HG02938 (cell line): ENCODE results near the gene FBXO33.

Source experiments
- ATAC-seq: cut with Tn5 transposase; IDR thresholded peaks from one replicate; pipeline ENCODE4 v1.9.1; 2021; ENCODE audit warnings: mild to moderate bottlenecking, moderate library complexity; ENCODE audit not compliant: unreplicated experiment

Gene FBXO33, protein sequence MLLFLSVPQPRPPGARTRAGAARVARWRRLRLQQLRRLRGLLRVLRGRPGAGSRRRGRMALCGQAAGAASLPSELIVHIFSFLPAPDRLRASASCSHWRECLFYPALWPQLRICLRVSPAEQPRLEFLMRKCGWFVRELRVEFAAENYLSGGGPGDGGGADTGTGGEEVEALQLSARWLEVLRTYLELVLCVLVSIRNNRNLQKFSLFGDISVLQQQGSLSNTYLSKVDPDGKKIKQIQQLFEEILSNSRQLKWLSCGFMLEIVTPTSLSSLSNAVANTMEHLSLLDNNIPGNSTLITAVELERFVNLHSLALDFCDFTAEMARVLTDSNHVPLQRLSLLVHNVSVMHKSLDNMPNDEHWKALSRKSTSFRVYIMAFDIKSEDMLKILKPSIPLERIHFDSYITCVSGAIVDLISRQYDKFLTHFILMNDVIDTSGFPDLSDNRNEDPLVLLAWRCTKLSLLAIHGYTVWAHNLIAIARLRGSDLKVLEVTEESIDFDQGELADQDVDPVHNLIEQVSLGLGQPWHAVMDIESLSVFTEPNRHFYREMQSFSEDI

DNA sequence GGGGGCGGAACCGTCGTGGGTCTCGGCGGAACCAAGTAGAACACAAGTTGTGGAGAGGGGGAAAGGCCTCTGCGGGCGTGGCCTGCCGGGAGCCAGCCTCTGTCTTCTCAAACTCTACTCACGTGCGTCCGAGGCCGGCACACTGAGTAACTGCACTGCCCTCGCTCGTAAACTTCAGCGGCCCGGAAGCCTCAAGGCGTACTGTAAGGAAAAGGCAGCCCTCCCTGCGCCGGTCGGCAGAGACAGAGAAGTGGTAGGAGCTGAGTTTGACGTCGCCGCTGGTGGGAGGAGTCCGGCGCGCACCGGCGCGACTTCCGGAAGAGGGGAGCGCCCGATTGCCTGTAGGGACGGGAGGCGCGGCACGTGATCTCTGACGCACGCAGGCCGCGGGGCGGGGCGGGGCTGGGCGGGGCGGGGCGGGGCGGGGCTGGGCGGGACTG lies at the start of gene FBXO33:
Gene FBXO33 (minus strand): TSS at position 255 of the 440 bp plus-strand sequence. CDS start 271 bp downstream, outside the sequence.
- ATAC-seq: peak; percentile 83

DNA sequence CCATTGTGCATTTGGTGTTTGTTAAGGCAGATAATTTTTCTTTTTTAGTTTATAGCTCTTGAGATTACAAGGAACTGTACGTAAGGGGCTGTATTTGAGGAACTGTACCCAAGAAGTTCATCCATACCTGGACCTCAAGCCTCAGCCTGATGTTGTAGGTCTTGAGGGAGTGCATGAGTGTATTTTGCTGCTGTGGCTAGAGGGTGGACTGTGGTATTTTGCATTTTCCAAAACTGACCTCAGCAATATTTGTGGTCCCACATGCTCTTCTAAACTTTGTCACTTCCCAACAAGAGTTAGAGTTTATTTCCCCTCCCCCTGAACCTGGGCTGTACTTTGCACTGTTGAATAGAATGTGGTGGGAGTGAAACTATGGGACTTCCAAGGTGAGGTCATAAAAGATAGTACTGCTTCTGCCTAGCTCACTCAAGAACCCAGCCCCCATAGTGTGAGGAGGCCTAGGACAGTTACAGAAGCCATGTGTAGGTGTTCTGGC lies 42.2 kb upstream of the FBXO33 start:
- peak; percentile 98 for ATAC-seq

DNA sequence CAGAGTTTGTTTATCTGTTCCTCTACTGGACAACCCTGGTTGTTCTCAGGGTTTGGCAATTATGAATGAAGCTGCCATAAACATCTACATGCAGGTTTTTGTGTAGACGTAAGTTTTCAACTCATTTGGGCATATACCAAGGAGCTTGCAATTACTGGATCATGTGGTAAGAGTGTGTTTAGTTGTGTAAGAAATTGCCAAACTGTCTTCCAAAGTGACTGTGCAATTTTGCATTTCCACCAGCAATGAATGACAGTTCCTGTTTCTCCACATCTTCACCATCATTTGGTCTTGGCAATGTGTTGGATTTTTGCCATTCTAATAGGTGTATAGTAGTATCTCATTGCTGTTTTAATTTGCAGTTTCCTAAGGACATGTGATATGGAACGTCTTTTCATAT lies 39.8 kb upstream of the FBXO33 start:
- ATAC-seq: no peak

DNA sequence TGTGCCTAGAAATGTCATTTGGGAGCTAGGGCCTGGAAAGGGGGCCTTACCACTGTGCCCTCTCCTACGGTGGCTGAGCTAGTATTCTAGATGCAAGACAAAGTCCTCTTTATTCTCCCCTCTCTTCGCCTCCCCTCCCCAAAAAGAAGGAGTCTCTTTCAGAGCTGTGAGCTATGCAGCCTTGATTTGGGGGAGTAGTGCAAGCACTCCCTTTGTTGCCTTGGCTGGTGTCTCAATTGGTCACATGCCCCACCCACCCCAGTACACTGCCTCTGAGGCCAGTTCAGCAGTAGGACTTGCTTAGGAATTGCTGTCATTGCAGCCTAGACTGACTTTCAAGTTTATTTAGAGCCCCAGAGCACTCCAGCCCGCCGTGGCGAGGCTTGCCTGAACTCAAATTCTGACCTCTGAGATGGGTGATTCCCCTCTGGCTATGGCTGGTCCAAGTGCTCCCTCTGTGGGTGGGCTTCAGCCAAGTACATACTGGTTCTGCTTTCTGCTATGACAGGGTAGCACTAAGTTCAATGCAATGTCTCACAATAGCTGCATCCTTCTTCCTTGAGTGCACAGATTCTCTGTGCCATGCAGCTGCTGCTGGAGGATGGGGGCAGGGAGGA lies 37.0 kb upstream of the FBXO33 start:
- peak; percentile 98 for ATAC-seq

DNA sequence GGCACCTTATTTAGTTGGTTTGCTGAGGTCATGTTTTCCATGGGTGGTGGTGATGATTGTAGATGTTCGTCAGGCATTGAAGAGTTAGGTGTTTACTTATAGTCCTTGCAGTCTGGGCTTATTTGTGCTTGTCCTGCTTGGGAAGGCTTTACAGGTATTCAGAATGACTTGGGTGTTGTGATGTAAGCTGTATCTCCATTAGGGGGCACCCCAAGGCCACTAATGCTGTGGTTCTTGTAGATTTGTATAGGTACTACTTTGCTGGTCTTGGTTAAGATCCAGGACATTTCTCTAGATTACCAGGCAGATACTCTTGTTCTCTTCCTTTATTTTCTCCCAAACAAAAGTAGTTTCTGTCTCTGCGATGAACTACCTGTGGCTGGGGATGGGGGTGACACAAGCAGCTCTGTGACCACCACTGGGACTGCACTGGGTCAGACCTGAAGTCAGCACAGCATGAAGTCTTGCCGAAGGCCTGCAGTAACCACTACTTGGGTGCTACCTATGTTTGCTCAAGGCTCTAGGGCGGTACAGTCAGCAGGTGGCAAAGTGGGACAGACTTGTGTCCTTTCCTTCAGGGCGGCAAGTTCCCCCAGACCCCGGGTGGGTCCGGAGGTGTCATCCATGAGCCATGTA lies 35.8 kb upstream of the FBXO33 start:
- ATAC-seq: no peak

DNA sequence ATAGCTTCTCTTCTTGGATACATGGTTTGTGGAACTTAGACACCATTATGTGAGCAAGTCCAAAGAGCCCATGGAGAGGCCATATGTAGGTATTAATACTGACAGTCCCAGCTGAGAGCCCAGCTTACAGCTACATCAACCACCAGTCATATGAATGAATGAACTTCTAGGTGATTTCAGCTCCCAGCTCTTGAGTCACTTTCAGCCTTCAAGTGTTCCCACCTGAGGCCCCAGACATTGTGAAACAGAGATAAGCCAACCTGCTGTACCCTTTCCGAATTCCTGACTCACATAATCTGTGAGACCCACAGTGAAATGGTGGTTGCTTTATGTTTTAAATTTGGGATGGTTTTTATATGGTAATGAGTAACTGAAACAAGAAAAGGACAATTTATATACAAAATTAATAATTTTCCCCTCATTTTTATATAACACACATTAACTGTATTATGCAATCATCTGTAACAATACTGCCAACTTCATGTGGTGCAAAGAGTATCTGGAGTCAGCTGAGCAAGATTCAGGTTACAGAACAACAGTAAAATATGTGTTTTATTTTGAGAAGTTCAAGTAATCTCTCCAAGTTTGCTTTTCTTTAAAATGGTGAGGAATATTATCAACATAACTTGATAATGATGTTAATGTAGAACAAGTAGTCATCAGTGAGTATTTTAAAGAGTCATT lies 27.7 kb upstream of the FBXO33 start:
- no peak for ATAC-seq

DNA sequence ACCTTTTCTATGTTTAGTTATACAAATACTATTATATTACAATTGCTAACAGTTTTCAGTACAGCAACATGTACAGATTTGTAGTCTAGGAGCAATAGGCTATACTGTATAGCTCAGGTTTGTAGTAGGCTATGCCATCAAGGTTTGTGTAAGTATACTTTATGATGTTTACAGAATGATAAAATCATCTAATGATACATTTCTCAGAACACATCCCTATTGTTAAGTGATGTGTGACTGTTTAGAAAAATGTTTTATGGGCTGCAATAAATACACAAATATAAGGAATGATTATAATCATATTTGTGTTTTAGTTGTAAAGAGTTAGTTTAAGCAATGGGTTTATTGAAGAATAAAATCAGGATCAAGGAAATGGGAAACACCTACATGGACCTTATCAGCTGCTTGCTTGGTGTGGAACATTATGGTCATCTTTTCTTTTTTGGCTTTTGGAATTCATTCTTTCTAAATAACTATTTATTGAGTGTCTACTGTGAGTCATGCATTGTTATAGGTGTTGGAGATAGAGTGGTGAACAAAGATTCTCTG lies 24.5 kb upstream of the FBXO33 start:
- ATAC-seq: no peak

DNA sequence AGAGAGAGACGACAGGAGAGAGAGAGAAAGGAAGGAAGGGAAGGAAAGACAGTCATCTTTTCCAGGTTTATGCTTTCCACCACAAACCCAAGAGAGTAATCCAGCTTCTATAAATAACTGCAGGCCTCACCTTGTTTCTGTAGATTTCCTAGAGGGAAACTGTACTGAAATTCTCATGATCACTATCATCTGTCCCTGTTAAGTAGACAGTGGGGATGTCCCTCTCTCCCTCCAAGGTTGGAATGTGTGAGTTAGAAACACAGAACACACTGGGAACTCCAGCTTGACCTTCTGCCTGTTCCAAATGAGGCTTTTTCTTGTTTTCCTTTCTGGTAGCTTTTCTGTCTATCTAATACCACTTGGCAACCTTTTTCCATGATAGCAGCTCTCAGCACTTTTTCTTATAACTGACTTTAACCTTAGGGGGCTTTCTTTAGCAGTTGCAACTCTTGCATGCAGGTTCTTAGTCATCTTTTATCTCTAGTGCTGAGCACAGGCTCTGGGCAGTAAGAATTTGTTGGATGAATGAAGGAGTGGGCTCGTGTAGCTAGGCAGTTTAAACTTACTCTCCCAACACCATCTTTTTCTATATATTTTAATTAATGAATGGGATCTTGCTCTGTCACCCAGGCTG lies 22.8 kb upstream of the FBXO33 start:
- ATAC-seq: no peak

DNA sequence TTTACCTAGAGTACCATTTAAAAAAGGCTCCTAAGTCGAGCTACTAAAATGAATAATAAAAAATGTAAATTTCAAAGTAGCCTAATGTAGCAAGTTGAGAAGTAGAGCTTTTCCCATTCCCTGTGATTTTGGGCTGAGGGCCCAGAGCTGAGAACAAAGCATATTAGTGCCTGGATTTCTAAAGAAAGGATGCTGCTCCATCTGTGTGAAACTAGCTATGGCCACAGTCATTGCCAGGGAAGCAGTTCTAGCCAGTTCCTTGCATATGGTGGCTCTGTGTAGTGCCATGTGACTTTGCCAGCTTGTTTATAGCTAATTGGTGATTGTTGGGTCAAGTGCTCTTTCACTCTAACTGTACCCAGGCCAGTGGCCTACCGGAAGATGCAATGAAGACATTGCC lies 20.4 kb upstream of the FBXO33 start:
- no peak for ATAC-seq

DNA sequence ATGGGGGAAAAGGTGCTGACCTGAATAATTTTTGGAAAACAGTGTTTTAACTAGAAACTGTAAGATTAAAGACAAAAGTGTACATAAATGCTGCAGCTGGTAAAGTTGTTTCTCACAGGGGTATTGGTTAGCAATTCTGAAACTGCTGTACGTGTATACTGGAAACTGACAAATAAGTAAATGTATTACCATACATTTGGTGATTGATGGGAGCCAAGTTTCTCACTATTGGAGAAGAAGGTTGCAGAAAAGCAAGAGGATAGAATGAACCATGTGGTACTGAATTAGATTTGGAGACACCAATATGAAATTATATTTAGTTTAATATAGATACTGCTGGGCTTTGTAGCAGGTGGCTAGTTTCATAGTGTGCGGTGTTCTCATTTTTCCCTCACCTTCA lies 19.6 kb upstream of the FBXO33 start:
- peak; percentile 60 for ATAC-seq

DNA sequence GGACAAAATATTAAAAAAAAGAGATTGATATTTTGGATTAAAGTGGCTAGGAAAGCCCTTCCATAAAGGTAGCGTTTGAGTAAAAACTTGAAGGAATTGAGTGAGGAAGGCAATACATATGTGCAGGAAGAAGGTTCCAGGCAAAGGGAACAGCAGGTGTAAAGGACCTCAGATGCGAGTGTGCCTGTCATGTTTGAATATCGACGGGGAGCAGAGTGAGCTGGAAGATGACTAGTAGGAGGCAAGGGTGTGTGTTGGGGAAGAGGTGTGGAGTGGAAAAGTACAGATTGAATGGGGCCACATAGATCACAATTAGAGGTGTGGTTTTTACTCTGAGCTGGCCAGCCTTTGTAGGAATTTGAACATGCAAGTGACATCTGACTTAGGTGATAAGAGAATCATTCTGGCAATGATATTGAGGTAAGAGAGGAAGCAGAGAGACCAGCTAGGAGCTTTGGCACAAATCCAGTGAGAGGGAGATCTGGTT lies 15.0 kb upstream of the FBXO33 start:
- no peak for ATAC-seq

DNA sequence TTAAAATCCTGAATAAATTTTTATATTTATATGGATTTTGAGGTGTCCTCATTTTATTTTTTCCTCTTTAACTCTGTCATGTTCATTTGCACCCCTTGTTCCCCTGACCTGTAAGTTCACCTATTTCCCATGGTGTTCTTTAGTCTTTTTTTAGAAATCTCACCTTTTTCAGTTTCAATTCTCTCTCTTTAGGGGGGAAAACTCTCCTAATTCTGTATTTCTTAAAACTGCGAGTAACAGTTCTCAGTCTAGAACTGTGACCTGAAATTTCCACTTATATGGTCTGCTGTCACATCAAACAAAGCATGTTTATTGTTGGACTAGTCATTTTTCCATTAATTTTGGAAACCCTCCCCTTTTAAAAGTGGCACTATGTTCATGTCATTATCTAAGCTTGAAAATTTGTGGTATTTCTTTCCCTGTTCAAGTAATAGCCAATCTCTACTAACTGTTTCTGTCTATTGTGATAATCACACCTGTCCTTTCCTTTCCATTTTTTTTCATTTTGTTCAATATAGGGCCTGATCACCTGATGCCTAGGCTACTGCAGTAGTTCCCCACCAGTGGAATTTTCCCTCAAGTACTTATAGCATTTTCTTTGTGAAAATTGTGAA lies 14.0 kb upstream of the FBXO33 start:
- ATAC-seq: peak; percentile 43

DNA sequence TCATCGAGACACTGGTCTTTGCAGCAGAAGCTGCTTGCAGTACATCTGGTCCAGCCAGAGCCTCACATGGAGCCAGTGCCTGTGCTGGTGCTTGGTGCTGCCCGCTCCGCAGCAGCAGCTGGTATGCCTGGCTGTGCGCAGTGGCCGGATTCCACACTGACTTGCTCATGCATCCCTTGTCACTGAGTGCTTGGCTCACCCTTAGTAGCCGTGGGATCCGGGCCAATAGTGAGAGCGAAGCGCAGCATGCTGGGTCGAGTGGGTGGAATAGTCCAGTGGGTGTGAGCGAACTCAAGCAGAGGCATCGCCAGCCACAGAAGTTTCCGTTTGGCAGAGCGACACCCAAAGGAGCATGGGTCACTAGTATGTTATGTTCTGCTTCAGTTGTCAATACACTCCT lies 10.1 kb upstream of the FBXO33 start:
- ATAC-seq: no peak

DNA sequence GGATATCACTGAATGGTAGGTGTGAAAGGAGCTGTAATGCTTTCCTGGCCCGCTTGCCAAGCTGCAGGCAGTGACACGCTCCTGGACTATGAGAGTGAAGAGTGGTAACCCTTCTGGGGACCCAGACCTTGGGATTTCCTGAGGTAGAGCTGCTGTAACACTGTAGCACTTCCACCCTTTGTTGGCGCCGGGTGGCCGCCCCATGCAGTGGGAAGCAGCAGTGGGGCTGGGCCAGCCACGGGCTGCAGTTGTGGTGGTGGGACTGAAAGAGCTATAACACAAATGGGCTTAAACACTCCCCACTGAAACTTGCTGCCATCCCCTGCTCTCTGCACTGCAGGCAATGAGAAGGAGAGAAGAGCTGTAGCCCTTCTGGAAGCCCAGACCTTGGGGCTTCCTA lies 9.6 kb upstream of the FBXO33 start:
- ATAC-seq: no peak

DNA sequence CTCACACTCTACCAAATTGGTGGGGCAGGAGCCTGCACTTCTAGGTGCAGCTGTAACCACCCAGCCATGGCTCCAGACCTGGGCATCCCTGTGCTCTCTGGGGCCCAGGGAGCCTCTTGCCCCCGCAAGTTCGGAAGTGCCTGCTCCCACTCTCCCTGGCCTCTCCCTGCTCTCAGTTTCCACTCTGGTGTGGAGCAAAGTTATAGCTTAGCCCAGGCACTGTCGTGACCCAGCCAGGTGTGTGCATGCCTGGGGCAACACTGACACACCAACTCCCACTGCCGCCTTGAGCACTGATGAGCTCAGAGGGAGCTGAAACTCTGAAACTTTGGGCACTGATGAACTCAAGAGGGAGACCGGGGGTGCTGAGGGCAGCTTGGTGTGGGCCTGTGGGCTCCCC lies 8.7 kb upstream of the FBXO33 start:
- ATAC-seq: no peak

DNA sequence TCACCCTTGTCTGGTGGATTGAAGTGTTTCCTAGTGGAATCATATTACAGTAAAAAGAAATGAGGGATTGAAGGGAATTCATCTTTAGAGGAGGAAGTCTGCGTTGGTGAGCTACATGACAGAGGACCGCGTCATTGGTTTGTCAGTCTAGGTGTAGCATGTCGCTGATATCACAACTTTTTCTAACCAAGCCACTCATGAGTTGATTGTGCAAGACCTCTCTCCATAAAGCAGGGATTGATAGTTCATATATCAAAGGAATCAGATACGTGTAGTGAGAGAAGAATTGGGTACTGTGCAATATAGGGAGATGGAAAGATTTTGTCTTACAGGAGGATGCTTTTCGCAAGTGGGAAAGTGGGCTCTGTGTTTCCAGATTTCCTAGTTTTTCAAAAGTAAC lies 3.0 kb upstream of the FBXO33 start:
- no peak for ATAC-seq

DNA sequence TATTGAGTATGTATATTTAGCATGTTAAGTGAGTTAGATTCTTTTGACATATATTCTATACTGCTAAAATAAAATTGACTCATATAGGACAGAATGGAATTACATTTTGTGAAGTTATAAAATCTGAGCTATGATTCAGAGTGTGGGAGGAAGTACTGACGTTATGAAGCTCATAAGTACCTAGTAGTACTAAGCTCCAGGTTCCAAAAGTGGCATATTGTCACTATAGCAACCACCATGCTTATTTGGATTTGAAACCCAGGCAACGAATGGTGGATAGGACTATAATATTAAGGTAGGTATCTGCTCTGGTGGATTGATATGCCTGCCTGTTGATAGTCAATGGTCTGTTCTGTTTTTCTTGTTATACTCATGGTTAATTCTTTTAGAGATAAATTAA lies 2.2 kb upstream of the FBXO33 start:
- no peak for ATAC-seq

DNA sequence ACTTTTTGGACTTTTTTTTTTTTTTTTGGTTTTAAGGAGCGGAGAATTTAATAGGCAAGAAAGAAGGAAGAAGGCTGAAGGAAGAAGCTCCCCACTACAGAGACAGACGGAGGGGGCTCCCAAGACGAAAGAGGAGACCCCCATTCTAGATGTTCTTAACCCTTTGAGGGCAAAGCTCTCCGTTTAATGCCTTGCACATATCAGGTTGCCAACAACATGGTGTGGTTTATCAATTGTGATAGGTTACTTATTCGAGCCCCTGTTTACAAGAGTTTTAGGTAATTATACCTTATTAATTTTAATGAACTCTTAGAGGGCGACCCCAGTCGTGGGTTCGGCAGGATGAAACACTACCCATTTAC lies 1.2 kb upstream of the FBXO33 start:
- ATAC-seq: no peak

DNA sequence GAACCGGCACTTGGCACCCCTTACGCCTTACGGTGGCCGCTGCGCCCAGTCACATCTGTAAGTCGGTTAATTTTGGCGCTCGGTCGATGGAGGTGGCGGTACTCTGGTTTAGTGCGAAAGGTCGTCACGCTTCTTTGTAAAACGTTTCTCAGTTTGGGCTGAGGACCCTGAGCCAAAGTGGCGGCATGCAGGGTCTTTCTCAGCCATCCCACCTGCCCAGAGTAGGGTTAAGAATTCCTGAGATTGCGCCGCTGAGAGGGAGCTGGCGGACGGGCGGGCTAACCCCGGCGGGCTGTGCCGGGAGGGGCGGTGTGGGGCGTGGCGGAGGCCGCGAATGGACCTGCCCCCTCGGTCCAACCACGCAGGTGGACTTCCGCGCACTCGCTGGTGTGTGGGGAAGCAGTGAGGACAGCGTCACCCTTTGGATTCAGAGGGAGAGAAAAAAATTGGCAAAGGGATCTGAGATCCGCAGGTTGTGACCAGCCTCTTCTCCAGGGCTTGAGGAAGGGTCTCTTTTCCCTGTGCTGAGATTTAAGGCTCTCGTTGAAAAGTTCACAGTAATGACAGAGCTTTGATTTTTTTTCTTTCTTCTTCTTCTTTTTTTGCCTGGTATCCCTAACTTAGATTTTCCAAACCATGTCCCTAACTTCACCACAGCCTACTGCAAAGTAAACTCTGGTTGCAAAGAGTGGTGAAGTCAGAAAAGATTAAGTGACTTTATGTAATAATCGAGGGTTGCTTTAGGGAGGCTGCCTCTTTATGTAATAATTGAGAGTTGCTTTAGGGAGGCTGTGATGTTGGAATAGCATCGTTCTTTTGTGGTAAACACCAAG lies 602 bp upstream of the FBXO33 start:
- ATAC-seq: peak; percentile 53
